Activated naive CD4-positive, alpha-beta T cell treated with Interleukin-2 at 50 U/mL for 16 hours (primary cell): ENCODE results near the gene ADH1A.
"Not testable (repeated sequence)": the region's sequence is repeated elsewhere in the genome, so short reads cannot be mapped to it uniquely, and the experiment has no call there.

ENCODE experiments used
- DNase-seq: peaks from one replicate; pipeline ENCODE4 v3.0.0-alpha.2; 2020

The ADH1A gene

GRCh38 chr4:99276417-99276816, 14.4 kb downstream of the ADH1A start:
- no peak for DNase-seq

GRCh38 chr4:99275885-99276284, 14.9 kb downstream of the ADH1A start:
- DNase-seq = no peak

- DNase-seq = no peak
Measured at GRCh38 chr4:99275050-99275449, 15.7 kb downstream of the ADH1A start.

DNA sequence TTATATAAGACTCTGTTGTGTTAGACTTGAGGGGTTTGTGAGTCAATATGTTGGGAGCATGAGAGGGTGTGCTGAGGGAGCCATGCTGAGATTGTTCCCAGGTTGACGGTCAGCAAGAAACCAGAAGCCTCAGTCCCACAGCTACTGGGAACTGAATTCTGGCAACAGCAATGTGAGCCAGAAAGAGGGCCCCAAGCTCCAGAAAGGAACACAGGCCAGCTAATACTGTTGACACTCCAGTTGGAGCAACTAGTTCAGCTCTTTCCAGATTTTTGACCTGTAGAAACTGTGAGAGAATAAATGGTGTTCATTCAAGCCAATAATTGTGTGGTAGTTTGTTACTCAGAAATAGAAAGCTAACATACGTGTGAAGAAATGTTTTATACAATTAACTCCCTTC, 17.1 kb downstream of the ADH1A start:
- DNase-seq = no peak

- no peak for DNase-seq
Measured at GRCh38 chr4:99264927-99265326, 25.9 kb downstream of the ADH1A start.

- DNase-seq = no peak
Measured at GRCh38 chr4:99252746-99253145, 38.0 kb downstream of the ADH1A start.

DNA sequence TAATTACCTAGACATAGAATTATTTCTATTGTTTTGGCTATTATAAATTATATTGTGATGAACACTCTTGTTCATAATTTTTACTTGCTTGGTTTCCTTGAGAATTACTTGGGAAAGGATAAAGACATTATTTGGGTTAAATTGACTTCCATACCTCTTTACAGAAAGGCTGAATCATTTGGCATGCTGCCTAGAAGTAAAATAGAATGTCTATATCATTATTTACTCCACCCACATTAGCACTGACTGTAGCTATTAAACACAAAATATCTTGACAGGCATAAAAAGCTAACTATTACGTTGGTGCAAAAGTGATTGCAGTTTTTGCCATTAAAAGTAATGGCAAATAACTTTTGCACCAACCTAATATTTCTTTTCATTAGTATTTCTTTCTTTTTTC, 42.1 kb downstream of the ADH1A start:
- DNase-seq = no peak

DNA sequence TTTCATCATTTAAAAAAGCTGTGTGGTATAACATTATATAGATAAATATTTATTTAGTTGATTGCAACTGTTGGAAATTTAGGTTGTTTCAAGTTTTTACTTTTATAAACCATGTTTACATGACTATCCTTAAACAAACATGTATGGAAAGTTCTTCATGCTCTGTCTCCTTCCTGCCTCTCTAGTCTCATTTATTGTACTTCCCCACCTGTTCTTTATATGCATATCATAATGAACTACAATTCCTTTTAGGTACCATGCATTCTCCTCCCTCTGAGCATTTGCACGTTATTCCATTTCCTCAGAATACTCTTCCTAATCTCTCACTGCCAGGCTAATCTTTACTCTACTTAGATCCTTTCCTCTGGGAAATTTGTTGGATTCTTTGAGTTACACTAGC, 54.8 kb downstream of the ADH1A start:
- DNase-seq = no peak

DNA sequence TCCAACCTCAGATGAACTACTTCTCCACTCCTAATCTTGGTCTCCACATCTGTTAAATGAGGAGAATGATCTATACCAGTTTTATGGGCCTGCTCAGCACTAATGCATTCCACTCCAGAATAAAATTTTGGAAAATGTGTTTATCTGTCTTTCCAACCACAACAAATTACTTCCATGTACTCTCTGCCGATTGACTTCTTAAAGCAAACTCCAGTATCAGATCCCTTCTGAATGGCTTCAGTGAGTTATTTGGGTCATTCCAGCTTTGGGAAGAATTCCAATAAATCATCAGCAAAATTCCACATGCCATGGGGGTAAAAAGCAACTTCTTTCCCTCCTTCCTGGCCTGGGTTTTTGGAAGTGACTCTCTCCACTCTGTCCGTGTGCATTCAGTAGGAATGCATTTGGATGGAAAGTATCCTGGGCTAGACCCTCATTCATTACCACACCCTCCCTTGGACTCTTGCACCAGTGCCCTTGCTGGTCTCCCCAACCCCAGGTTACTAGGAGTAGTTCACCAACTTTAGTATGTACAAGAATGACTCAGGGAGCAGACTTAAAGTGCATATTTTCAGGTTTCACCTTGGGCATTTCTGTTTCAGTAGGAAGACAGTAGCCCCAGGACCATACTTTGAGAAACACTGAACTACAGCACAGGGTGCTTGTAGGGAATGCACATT, 56.3 kb downstream of the ADH1A start:
- no peak for DNase-seq

DNA sequence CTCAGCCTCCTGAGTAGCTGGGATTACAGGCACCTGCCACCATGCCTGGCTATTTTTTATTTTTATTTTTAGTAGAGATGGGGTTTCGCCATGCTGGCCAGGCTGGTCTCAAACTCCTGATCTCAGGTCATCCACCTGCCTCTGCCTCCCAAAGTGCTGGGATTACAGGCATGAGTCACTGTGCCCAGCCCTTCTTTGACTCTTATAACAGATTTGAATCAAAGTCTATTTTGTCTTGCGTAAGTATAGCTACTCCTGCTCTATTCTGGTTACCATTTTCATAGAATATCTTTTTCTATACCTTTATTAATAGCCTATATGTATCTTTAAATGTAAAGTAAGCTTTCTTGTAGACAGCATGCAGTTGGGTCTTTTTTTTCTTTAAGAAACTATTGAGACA, 57.4 kb downstream of the ADH1A start:
- DNase-seq = not testable (repeated sequence)

- DNase-seq = not testable (repeated sequence)
Measured at GRCh38 chr4:99228706-99229105, 62.1 kb downstream of the ADH1A start.

GRCh38 chr4:99227646-99228045, 63.1 kb downstream of the ADH1A start:
- DNase-seq = not testable (repeated sequence)
